Stimulated activated CD4-positive, alpha-beta T cell treated with anti-CD3 and anti-CD28 coated beads, Interleukin-1b, Interleukin-23, amount 100 ng/mL, for 4 hours (primary cell): ENCODE results near the gene ZNF565.
"Not testable (repeated sequence)": the region's sequence is repeated elsewhere in the genome, so short reads cannot be mapped to it uniquely, and the experiment has no call there.

Experiments
- DNase-seq, 2 donors: peaks; one replicate each; pipeline ENCODE4 v3.0.0-alpha.2; 2020; ENCODE audit warnings: low read depth in 2 of 2

Gene ZNF565

DNA sequence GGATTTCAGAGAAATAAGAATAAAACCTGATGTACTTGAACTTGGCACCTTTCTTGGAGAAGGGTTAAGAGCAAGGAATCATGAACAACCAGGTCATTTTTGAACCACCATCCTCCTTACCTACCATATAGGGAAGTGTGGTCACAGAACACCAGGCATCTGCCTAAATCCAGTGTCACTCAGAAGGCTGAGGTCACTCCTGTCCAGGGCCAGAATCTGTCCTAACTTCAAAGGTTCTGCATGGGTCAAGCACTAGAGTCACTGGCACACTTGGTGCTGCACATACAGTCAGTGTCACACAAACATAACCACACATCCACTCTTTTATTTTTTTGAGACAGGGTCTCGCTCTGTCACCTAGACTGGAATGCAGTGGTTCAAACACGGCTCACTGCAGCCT is 1.6 kb downstream of the ZNF565 start:
- no peak for DNase-seq

DNA sequence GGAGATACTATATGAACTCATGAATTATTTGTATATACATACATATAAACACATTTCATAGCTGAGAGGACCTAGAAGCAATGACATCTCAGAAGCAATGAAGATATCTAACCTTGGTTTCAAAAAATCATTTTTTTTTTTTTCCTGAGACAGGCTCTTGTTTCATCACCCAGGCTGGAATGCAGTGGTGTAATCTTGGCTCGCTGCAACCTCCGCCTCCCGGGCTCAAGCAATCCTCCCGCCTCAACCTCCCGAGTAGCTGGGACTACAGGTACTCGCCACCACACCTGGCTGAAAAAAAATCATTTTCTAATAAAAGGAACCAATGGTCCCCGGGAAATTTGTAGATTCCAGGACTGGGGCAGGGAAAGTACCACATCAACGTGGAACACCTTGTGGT is 4.0 kb downstream of the ZNF565 start:
- DNase-seq: no peak

DNA sequence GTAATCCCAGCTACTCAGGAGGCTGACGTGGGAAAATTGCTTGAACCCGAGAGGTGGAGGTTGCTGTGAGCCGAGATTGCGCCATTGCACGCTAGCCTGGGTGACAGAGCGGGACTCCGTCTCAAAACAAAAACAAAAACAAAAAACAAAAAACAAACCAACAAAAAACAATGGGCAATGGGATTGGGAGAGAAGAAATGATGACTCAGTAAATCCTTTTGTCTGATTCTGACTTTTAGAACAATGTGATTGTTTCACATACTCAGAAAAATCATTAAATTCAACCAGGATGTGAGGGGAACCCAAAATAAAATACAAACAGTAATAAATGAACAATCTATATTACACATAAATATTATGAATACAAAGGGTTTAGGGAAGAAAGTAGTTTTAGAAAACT is 5.1 kb downstream of the ZNF565 start:
- DNase-seq: no peak

DNA sequence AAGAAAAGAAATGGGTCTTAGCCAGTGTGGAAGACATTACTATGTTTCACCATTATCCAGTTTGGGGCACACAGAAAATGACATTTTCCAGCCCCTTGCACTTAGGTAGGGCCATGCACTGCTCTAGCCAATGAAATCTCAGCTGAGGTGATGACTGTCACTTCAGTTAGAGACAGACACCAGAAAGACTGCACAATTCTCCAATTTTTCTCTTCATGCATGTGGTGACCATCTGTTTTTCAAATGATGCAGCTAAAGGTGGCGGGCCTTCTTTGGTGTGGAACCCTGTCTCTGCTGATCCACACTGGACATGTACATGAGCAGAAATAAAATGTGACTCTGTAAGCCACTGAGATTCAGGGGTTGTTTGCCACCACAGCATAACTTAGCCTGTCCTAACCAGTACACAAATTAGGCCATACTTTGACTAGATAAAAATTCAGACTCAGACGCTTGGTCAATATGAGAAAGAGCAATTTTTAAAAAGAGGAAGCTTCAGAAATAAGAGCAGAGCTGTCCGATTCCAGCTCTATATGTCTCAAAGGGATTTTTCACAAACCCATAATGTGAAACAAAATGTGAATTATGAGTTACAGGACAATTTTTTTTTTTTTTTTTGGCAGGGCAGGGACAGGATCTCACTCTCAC is 6.7 kb downstream of the ZNF565 start:
- DNase-seq: no peak

DNA sequence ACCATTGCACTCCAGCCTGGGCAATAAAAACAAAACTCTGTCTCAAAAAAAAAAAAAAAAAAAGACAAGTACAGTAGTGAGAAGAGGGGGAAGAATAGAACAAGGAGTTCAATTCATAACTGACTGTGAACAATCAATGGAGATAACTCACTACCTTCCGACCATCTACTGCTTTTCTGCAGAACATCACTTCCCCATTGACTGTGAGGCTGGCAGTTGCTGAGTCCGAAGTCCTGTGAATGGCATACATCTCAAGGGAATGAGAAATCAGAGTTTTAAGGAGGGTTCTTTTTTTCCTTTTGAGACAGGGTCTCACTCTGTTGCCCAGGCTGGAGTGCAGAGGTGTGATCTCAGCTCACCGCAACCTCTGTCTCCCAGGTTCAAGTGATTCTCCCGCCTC is 11.2 kb downstream of the ZNF565 start:
- no peak for DNase-seq

DNA sequence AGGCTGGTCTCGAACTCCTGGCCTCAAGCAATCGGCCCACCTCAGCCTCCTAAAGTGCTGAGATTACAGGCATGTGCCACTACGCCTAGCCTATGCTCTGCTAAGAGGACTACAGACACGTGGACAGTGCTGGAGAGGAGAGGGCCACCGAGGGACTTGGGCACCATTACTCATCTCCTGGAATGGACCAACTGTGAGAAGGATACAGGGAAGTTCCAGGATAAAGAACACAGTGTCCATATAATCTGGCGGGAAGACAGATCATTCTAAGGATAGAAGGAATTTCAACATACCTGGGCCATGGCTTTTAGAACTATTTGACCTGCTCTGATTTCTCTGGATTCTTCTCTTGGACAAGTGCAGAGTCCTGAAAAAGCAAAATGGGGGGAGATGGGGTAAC is 12.8 kb downstream of the ZNF565 start:
- no peak for DNase-seq

DNA sequence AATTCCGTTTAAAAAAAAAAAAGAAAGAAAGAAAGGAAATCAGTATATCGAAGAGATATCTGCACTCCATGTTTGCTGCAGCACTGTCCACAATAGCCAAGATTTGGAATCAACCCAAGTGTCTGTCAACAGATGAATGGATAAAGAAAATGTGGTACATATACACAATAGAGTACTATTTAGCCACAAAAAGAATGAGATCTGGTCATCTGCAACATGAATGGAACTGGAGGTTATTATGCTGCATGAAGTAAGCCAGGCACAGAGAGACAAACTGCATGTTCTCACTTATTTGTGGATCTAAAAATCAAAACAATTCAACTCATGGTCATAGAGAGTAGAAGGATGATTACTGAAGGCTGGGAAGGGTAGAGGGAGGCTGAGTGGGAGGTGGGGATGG is 16.3 kb downstream of the ZNF565 start:
- no peak for DNase-seq

DNA sequence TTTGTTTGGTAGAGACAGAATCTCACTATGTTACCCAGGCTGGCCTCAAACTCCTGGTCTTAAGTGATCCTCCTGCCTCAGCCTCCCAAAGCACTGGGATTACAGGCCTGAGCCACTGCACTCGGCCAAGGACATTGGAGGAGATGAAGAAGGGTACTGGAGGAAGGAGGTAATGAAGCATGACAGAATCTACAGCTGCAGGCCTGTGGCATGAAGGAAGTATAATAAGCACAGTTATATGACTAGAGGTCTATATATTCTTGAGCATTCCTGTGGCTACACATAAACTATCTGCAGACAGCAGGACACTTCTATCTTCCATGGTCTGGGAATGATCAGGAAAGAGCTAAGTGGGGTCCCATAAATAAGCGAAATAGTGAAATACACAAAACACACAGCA is 18.2 kb downstream of the ZNF565 start:
- no peak for DNase-seq

DNA sequence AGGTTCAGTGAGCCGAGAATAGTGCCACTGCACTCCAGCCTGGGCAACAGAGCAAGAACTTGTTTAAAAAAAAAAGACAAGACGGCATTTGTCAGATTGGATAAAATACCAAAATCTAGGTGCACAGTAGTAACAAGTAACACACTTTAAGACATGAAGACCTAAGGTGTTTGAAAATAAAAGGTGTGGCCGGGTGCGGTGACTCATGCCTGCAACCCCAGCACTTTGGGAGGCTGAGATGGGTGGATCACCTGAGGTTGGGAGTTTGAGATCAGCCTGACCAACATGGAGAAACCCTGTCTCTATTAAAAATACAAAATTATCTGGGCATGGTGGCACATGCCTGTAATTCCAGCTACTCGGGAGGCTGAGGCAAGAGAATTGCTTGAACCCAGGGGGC is 27.7 kb downstream of the ZNF565 start:
- not testable (repeated sequence) for DNase-seq

DNA sequence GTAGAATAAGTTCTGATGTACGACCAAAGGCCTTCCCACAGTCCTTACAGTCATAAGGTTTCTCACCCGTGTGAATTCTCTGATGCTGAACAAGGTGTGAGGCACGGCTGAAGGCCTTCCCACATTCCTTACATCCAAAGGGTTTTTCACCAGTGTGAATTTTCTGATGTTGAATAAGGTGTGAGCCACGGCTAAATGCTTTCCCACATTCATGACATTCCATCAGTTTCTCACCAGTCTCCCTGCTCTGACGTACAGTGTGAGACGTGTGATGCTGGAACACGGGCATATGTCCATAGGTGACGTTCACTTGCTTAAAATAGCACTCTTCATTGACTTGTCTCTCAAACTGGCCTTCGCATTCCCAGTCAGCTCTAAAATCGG is 31.2 kb downstream of the ZNF565 start:
- DNase-seq: no peak

DNA sequence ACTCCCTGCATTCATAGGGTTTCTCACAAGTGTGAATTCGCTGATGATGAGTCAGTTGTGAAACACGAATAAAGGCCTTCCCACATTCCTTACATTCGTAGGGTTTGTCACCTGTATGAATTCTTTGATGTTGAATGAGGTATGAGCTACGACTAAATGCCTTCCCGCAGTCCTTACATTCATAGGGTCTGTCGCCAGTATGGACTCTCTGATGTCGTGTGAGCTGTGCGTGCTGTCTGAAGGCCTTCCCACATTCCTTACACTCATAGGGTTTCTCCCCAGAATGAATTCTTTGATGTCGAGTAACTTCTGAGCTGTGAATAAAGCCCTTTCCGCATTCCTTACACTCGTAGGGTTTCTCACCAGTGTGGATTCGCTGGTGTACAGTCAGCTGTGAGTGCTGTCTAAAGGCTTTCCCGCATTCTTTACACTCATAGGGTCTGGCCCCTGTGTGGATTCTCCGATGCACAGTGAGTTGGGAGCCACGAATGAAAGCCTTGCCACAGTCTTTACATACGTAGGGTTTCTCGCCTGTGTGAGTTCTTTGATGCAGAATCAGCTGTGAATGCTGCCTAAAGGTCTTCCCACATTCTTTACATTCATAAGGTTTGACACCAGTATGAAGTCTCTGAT is 31.7 kb downstream of the ZNF565 start:
- no peak for DNase-seq

DNA sequence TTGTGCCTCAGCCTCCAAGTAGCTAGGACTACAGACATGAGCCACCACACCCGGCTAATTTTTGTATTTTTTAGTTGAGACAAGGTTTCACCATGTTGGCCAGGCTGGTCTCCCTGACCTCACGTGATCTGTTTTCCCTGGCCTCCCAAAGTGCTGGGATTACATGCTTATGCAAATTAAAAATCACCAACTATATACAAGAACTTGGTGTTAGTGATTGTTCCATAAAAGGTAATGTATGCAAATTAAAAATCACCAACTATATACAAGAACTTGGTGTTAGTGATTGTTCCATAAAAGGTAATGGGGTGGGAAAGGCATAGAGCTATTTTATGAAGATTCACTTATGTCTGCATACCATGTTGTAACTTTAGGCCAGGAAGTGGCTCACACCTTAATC is 35.4 kb downstream of the ZNF565 start:
- not testable (repeated sequence) for DNase-seq

DNA sequence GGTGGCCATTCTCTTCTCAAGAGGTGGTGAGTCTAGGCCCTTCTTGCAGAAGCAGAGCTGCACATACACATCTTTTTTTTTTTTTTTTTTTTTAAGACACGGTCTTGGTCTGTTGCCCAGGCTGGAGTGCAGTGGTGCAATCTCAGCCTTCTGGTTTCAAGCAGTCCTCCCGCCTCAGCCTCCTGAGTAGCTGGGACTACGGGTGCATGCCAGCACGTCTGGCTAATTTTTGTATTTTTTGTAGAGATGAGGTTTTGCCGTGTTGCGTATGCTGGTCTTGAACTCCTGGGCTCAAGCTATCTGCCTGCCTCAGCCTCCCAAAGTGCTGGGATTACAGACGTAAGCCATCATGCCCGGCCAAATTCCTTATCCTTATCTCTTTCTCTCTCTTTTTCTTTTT is 40.6 kb downstream of the ZNF565 start:
- DNase-seq: not testable (repeated sequence)

DNA sequence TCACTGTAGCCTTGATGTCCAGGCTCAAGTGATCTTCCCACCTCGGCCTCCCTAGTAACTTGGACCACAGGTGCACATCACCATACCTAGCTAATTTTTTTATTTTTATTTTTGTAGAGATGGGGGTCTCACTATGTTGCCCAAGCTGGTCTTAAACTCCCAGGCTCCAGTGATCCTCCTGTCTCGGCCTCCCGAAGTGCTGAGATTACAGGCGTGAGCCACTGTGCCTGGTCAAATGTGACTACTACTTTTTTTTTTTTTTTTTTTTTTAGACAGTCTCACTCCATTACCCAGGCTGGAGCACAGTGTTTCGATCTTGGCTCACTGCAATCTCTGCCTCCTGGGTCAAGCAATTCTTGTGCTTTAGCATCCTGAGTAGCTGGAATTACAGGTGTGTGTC is 41.6 kb downstream of the ZNF565 start:
- DNase-seq: no peak

DNA sequence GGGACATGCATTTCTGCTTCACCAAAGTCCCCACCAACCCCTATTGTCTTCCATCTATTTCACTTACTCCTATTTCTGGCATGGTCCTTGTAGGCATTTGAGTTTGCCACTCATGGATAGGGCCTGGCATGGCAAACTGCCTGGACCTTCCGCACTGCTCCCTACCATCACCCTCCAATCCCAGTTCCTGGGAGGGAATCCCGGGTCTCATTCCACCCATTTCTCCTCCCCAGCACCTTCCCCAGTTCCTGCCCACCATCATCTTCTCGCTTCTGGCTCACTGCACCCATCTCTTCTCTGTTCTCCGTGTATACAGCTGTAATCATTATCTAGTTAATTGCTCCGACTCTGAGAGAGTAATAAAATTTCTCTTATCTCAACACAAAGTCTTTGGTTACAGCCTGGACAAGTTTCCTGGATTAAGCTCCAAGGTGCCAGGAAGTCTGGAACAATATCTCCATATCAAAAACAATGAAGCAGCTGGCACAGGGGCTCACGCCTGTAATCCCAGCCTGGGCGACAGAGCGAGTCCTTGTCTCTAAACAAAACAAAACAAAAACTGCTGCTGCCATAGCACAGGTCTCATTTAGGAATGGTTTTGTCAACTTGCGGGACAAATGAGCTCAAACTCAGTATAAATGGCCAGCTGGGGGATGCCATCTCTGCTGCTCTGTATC is 45.2 kb downstream of the ZNF565 start:
- DNase-seq: no peak

DNA sequence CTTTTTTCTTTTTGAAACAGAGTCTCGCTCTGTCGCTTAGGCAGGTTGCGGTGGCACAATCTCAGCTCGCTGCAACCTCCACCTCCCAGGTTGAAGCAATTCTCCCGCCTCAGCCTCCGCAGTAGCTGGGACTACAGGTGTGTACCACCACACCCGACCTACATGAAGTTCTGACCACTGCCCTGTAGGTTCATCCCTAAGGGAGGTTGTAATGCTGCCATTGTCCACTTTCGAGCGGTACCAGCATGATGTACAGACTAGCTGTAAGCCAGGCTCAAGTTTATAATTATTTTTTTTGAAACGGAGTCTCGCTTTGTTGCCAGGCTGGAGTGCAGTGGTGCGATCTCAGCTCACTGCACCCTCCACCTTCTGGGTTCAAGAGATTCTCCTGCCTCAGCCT is 50.7 kb downstream of the ZNF565 start:
- DNase-seq: no peak

DNA sequence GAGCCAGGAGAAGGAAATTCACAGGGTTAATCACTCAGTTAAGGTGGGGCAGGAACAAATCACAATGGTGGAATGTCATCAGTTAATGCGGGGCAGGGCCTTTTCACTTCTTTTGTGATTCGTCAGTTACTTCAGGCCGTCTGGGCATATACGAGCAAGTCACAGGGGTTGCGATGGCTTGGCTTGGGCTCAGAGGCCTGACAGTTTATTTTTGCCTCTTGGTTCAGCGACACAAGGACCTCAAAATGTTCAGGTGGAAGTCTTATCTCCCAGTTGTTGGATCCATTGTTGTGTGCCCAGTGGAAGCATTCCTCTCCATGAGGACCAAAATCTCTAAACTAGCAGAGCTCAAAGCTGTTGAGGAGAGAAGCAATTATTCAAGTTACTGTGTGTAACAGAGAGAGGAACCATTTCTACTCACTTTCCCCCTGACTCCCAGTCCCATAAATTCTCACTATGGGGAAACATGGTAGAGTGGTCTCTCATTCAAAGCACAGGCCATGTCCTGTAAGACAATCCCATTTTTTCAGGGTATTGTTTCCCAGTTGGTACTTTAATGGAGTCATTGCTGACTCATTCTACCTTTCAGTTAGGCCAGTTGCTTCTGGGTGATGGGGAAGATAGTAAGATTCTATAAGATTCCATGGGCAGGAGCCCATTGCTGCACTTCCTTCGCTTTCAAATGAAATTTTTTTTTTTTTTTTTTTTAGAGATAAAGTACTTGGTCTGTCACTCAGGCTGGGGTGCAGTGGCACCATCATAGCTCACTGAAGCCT is 53.5 kb downstream of the ZNF565 start:
- no peak for DNase-seq

DNA sequence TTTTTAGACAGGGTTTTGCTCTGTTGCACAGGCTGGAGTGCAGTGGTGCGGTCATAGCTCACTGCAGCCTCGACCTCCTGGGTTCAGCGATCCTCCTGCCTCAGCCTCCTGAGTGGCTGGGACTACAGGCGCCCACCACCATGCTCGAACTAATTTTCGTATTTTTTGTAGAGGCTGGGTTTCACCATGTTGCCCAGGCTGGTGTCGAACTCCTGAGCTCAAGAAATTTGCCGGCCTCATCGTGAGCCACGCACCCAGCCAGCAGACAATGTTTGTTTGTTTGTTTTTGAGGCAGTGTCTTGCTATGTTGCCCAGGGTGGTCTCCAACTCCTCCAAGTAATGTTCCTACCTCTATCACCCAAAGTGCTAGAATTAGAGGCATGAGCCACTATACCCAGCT is 61.3 kb downstream of the ZNF565 start:
- no peak for DNase-seq

DNA sequence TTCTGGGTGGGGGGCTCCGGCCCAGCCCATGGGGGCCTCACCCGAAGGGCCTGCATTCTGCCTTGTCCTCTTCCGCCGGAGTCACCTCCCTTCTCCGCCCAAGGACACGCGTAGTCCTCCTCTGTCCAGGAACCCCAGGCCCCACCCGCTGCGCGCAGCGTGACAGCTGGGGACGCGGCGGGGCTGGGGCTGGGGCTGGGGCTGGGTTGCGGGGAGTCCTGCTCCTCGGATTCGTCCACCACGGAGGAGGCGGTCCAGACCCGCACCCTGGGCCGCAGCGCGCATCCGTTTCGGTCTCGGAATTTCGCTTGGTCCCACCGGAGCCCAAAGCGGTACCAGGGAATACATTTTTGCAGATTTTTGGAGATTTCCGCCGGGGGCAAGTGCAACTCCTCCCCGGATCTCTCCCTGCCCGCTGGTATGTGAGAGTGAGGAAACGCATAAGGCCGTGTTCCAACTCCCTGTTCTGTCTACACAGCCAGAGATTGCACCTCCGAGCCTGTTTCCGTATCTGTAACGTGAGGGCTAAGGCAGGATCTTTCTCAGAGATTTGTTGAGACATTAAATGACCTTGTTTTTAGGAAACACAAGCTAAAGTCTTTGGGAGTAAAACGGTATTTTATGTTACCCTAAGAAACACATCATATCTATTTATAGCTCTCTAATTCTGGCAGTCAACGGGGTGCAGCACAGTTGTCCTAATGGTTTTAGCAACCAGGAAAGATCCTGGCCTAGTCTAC is 61.9 kb downstream of the ZNF565 start, which contains the start of gene COX7A1:
Gene COX7A1, minus strand, starts transcription at position 96 of the 740 bp plus-strand sequence. Its CDS starts 40 bp downstream, at position 56.
- no peak for DNase-seq

DNA sequence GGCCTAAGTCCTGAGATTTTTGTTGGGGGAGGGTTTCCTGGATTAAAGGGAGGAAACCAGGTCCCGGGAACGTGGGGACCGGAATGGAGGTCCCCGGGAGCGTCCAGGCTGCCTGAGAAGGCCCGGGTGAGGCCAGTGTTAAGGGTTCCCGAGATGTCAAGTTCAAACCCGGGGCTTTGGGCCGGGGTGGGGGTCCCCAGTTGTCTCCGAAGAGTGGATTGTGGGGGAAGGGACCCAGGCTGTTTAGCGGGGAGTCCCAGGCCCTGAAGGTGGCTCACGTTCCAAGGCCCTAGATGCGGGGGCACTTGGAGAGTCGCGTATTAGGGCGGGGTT is 62.5 kb downstream of the ZNF565 start:
- no peak for DNase-seq

DNA sequence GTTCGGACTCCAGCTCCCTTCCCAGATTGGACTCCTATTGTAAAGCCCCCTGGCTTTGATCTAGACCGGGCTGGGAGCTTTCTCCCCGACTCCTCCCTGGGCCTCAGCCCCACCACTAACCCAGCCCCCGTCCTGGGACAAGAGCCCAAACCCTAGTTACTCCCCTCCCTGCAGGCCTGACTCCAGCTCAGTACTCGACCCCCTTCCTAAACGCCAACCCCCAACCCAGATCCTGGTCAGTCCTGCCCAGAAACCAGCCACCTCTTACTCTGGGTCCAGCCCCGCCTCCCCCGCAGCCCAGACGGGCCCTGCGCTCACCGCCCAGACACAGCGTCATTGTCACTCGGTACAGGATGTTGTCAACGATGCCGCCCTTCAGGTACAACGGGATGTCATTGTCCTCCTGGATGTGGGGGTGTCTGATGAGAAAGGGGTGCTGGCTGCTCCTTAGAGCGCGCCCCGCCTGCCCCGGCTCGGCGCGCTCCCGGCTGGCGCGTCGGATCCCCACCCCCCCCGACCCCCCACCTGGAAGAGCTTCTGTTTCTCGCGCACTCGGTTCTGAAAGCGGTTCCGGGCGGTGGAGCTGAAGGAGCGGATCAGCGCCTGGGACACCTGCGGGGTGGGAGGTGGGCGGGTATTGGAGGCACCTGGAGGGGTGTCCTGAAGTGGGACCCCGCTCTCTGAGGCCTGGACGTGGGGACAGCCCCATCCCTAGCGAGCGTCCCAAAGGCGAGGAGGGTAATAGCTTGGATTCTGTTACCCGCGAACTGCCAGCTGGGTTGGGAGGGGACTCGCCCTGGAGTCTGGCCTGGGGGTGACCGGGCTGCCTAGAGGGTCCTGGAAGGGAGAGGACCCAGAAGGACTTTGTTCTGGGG is 63.1 kb downstream of the ZNF565 start:
- DNase-seq: no peak
